HL-60/S4 treated with retinoic acid at 250 ng/mL for 4 days and 3 days (cell line): ENCODE data around the gene OR2AE1.

Experiments
- in situ Hi-C: fragments of 300-500 bp; cut with MboI; formaldehyde crosslinking; loops from 2 replicates; pipeline ENCODE4 v1.7.0; 2022; ENCODE audit warnings: low sequenced_read_pairs

OR2AE1 gene

GRCh38 chr7:99860281-99861127, 16.3 kb downstream of the OR2AE1 start:
- in situ Hi-C loops: no loop called here

GRCh38 chr7:99855236-99855635, 21.6 kb downstream of the OR2AE1 start:
- in situ Hi-C loops: no loop called here

GRCh38 chr7:99848420-99849216, 28.2 kb downstream of the OR2AE1 start:
- in situ Hi-C loops: no loop called here

- in situ Hi-C loops: no loop called here
Measured at GRCh38 chr7:99844328-99844727, 32.5 kb downstream of the OR2AE1 start.

- in situ Hi-C loops: no loop called here
Measured at GRCh38 chr7:99843808-99844207, 33.0 kb downstream of the OR2AE1 start.

GRCh38 chr7:99842926-99843325, 33.9 kb downstream of the OR2AE1 start:
- in situ Hi-C loops: no loop called here

- in situ Hi-C loops: no loop called here
Measured at GRCh38 chr7:99840136-99840869, 36.5 kb downstream of the OR2AE1 start.

GRCh38 chr7:99839287-99840021, 37.4 kb downstream of the OR2AE1 start:
- in situ Hi-C loops: no loop called here

GRCh38 chr7:99837649-99838361, 39.0 kb downstream of the OR2AE1 start:
- in situ Hi-C loops: no loop called here

- in situ Hi-C loops: no loop called here
Measured at GRCh38 chr7:99835189-99835588, 41.6 kb downstream of the OR2AE1 start.

GRCh38 chr7:99834382-99834781, 42.5 kb downstream of the OR2AE1 start:
- in situ Hi-C loops: no loop called here

GRCh38 chr7:99833289-99833877, 43.5 kb downstream of the OR2AE1 start:
- in situ Hi-C loops: no loop called here

GRCh38 chr7:99831595-99831994, 45.2 kb downstream of the OR2AE1 start:
- in situ Hi-C loops: no loop called here

- in situ Hi-C loops: no loop called here
Measured at GRCh38 chr7:99829524-99830160, 47.2 kb downstream of the OR2AE1 start.

GRCh38 chr7:99828811-99829210, 48.0 kb downstream of the OR2AE1 start:
- in situ Hi-C loops: no loop called here

GRCh38 chr7:99827040-99827778, 49.6 kb downstream of the OR2AE1 start:
- in situ Hi-C loops: no loop called here
